ENCODE measurements around the gene CROT. TPM values are rescaled to one million over a fixed set of nuclear protein-coding genes. Genes with fewer than 3 reads are reported as not detected.

CROT gene
- total and polyA plus RNA-seq, 2 experiments from 2014 or later: 8.9 to 14.0 TPM

GRCh38 chr7:87310790-87311419 lies 34.6 kb upstream of the CROT start:
- Mint-ChIP-seq H3K36me3 (ENCODE audit: low read depth) (no peaks in the 10 kb centered on the region), H3K9me3 (no peaks in the 10 kb centered on the region; the same call in 2 of the 3 replicates), H3K4me3 (no peak overlapping the region), H3K27ac (no peak overlapping the region), H3K4me1 (no peaks in the 10 kb centered on the region), H3K27me3 (ENCODE audit: insufficient read depth, low read depth, poor library complexity) (peaks cover 2% of the 10 kb centered on the region)
- Histone ChIP-seq H3K4me3 (no peak overlapping the region), H3K79me2 (replicated peaks; ENCODE audit: insufficient read depth) (no peaks in the 10 kb centered on the region), H2AFZ (no peak overlapping the region), H3K27ac (ENCODE audit: low read depth) (no peak overlapping the region), H3K36me3 (ENCODE audit: insufficient read depth) (no peaks in the 10 kb centered on the region), H3K27me3 (ENCODE audit: insufficient read depth) (no peaks in the 10 kb centered on the region), H3K4me2 (no peak overlapping the region), H3F3A (replicated peaks; ENCODE audit: low read depth) (no peaks in the 10 kb centered on the region), H3K9me2 (ENCODE audit: insufficient read depth) (no peaks in the 10 kb centered on the region), H3K4me1 (ENCODE audit: insufficient read depth) (no peaks in the 10 kb centered on the region), H4K20me1 (replicated peaks; ENCODE audit: insufficient read depth) (no peaks in the 10 kb centered on the region)
- DNase-seq (ENCODE audit: low spot score) (no peak), ATAC-seq (no peak)
- no peak for TF ChIP-seq ZNF114 (CRISPR knock-in tag; IDR thresholded peaks at IDR 0.05)

- Mint-ChIP-seq H3K36me3 (ENCODE audit: low read depth) (no peaks in the 10 kb centered on the region), H3K4me1 (no peaks in the 10 kb centered on the region; the same call in 2 of the 3 replicates), H3K27ac (no peak overlapping the region), H3K4me3 (no peak overlapping the region), H3K27me3 (ENCODE audit: insufficient read depth, low read depth, poor library complexity) (no peaks in the 10 kb centered on the region), H3K9me3 (no peaks in the 10 kb centered on the region)
- Histone ChIP-seq H3K4me3 (no peak overlapping the region), H3K4me2 (no peak overlapping the region), H3F3A (replicated peaks; ENCODE audit: low read depth) (no peaks in the 10 kb centered on the region), H3K27ac (ENCODE audit: low read depth) (no peak overlapping the region), H2AFZ (no peak overlapping the region), H3K36me3 (ENCODE audit: insufficient read depth) (no peaks in the 10 kb centered on the region), H3K4me1 (ENCODE audit: insufficient read depth) (no peaks in the 10 kb centered on the region), H3K9me2 (ENCODE audit: insufficient read depth) (no peaks in the 10 kb centered on the region), H3K79me2 (replicated peaks; ENCODE audit: insufficient read depth) (no peaks in the 10 kb centered on the region), H4K20me1 (replicated peaks; ENCODE audit: insufficient read depth) (no peaks in the 10 kb centered on the region), H3K27me3 (ENCODE audit: insufficient read depth) (no peaks in the 10 kb centered on the region)
- DNase-seq (ENCODE audit: low spot score) (peak; percentile 68), ATAC-seq (peak; percentile 88)
- TF ChIP-seq ETS1 (IDR thresholded peaks at IDR 0.05): no peak
- TF ChIP-seq POLR2AphosphoS5 (IDR thresholded peaks at IDR 0.05; ENCODE audit: low read depth): no peak
- TF ChIP-seq EZH2phosphoT487 (IDR thresholded peaks at IDR 0.05; ENCODE audit: unreplicated experiment): no peak
- TF ChIP-seq NANOG (IDR thresholded peaks at IDR 0.05; ENCODE audit: borderline replicate concordance): no peak
- no peak for TF ChIP-seq REST (IDR thresholded peaks at IDR 0.05; ENCODE audit: unreplicated experiment)
- TF ChIP-seq CTCF (conservative IDR thresholded peaks at IDR 0.05; ENCODE audit: low read depth in 2 of 2): peak; percentile 97 to 98
- TF ChIP-seq STAT1 (IDR thresholded peaks at IDR 0.05; ENCODE audit: unreplicated experiment): no peak
Observed at GRCh38 chr7:87312215-87312865, 33.1 kb upstream of the CROT start.

Data from GM23338 (cell line).